ENCODE results near the gene ADGRV1.
"Not testable (repeated sequence)": the region's sequence is repeated elsewhere in the genome, so short reads cannot be mapped to it uniquely, and the experiment has no call there.

ADGRV1 gene

DNA sequence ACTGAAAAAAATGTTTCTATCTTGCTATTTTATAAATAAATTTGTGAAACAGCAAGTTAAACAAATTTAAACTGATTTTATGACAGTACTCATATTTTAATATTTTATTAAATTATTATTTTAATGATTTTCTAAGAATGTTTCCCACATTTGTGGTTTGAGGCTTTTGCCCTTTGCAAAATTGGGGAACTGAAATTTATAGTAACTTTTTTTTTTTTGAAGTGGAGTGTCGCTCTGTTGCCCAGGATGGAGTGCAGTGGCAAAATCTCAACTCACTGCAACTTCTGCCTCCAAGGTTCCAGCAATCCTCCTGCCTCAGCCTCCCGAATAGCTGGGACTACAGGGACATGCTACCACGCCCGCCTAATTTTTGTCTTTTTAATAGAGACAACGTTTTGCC is 7.2 kb upstream of the ADGRV1 start:
- DNase-seq (ENCODE audit: low read depth): no peak

GRCh38 chr5:90553711-90554110 is 4.9 kb upstream of the ADGRV1 start:
- DNase-seq (ENCODE audit: low read depth): no peak

GRCh38 chr5:90554358-90555006 is 4.1 kb upstream of the ADGRV1 start:
- no peak for DNase-seq (ENCODE audit: low read depth)

DNA sequence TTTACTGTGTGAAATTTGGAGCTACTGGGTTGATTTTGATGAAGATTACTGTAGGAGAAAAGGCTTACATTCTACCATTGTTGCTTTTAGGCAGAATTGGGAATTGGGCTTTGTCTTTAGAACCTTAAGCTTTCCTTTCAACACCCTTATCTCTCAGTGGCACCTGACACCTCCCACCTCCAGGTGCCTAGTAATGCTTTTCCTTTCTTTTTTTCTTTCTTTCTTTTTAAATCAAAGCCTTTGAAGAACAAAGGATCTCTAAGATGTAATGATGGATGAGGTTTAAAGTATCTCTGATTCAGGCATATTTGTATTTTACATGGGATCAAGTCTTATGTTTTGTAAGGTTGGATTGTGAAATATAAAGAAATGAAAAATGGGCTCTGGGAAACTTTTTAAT is 2.9 kb upstream of the ADGRV1 start:
- no peak for DNase-seq (ENCODE audit: low read depth)

GRCh38 chr5:90557391-90557790 is 1.2 kb upstream of the ADGRV1 start:
- DNase-seq (ENCODE audit: low read depth): no peak

DNA sequence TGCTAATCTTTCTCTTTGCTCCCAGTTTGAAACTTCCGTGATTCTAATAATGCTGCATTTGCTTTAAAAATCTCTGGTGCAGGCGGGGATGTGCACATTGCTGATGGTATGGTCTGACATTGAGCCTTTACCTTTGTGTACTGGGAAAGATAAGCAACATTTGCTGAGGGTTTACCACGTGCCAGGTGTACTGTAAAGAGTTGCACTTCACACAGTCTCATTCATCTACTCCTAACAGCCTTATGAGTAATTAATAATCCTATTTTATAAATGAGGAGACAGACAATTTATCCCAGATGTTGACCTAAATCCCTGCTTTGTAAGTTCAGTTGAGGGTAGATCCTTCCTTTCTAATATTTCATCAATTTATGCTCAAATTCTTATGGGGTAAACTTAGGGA is 726 bp upstream of the ADGRV1 start:
- no peak for DNase-seq (ENCODE audit: low read depth)

- no peak for DNase-seq (ENCODE audit: low read depth)
Measured at GRCh38 chr5:90560771-90561170, 2.2 kb downstream of the ADGRV1 start.

- no peak for DNase-seq (ENCODE audit: low read depth)
Measured at GRCh38 chr5:90561766-90562165, 3.2 kb downstream of the ADGRV1 start.

DNA sequence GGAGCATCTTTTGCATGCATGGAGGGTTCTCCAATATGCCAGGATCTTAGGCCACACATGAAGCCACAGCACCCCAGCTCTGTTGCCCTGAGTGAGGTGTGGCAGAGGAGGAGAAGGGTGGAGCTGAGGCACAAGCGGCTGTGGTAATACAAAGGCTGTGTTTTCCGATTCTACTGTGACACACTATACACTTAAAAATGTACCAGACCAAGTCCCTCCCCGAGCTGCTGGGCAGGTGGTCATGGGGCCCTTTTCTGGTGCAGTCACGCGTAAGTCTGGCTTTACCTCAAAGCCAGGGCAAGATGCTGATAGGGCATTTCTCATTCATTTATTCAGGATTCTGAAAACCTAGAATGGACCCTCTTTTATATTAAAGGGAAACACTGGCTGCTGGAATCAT is 3.7 kb downstream of the ADGRV1 start:
- DNase-seq (ENCODE audit: low read depth): no peak

GRCh38 chr5:90563108-90563507 is 4.5 kb downstream of the ADGRV1 start:
- no peak for DNase-seq (ENCODE audit: low read depth)

DNA sequence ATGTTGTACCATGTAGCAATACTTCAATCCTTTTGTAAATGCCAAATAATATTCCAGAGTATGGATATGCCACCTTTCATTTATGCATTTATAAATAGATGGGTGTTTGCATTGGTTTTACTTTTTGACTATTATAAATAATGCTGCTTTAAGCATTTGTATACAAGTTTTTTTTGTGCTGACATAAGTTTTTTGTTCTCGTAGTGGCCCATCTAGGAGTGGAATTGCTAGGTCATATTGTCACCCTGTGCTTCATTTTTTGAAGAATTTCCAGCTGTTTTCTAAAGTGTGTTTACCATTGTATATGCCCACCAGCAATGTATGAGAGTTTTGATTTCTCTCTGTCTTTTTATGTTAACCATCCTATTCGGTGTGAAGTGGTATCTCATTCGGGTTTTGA is 6.9 kb downstream of the ADGRV1 start:
- no peak for DNase-seq (ENCODE audit: low read depth)

DNA sequence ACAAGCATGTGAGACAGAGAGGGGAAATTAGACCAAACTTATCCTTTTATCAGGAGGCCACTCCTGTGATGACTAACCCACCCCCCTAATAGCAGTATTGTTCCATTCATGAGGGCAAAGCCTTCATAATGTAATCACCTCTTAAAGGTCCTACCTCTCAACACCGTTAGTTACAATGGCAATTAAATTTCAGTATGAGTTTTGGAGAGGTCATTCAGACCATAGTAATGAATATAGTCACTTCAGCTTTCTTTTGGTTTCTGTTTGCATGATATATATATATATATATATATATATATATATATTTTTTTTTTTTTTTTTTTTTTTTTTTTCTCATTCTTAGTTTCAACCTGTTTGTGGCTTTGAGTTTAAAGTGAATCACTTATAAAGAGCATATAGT is 10.5 kb downstream of the ADGRV1 start:
- DNase-seq (ENCODE audit: low read depth): no peak

DNA sequence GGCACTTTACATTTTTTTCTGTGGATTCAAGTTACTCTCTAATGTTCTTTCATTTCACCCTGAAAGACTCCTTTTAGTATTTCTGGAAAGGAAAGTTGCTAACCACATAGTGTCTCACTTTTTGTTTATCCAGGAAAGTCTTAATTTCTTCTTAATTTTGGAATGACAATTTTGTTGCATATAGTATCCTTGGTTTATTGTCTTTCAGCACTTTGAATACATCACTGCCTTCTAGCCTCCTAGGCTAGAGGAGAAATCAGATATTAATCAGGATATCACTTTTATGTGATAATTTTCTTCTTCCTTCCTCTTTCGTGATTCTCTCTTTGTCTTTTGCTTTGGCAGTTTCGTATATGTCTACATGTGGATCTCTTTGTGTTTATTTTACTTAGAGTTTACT is 11.4 kb downstream of the ADGRV1 start:
- DNase-seq (ENCODE audit: low read depth): no peak

GRCh38 chr5:90571147-90571773 is 12.7 kb downstream of the ADGRV1 start:
- no peak for DNase-seq (ENCODE audit: low read depth)

DNA sequence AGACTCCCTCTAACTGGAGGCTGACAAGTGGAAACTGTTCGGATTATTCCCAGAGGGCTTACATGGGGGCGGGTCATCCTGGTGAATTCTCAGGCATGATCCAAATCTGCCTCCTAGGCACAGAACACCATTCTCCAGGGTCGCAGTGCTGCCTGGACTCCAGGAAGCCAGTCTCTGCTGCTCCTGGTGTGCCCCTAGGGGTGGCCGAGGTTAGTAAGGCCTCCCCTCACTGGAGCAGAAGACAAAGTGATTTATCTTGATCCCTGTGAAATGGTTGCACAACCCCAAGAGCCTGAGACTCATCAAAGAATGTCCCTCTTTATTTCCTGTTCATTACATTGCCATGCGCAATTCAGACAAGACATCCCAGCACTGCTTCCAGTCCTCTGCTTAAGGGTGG is 17.1 kb downstream of the ADGRV1 start:
- no peak for DNase-seq (ENCODE audit: low read depth)

- not testable (repeated sequence) for DNase-seq (ENCODE audit: low read depth)
Measured at GRCh38 chr5:90576566-90576965, 18.0 kb downstream of the ADGRV1 start.

GRCh38 chr5:90579905-90580304 is 21.3 kb downstream of the ADGRV1 start:
- DNase-seq (ENCODE audit: low read depth): not testable (repeated sequence)

- no peak for DNase-seq (ENCODE audit: low read depth)
Measured at GRCh38 chr5:90581956-90582355, 23.4 kb downstream of the ADGRV1 start.

DNA sequence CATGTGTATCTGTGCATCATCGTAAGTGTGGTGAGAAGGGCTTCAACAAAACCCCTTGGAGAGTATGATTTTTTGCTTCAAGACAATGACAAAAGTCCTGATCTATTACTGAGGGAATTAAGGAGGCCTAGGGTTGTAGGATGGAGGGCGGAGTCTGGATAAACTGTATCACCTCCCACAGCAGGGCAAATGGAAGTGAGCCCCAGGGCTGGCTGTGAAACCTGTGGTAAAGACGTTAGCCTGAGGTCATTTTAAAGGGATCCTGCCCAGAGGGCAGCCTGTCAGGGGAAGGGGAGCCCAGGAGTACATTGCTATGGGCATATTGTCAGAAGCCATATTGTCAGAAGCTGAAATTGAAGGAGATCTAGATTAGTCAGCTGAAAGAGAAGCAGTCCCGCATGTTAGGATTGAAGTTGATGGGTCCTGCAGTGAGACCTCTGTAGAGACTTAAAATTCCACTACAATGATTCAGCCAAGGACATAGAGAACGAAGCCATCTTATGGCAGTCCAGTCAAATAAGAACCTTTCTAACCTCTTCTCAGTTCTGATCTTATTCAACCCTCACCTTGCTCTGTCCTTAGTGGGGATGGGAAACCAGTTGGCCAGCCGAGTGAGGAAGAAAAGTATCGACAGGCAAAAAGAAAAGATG is 26.9 kb downstream of the ADGRV1 start:
- DNase-seq (ENCODE audit: low read depth): no peak

DNA sequence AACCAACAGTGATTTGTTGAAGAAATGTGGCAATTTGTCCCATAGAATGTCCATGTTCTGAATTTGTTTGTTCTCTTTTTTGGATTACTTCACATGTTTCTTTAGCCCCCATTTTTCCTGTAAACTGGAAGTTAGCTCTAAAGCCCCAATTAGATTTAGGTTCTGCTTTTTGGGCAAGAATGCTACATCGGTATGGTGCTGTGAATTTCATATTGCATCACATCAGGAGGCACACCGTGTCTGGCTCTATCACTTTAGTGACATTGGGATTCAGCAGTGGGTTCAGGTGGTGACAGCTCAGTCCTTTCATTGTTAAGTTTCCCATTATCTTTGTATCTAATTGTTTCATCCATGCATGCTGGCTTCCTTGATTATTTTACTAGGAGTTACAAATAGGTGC is 27.9 kb downstream of the ADGRV1 start:
- DNase-seq (ENCODE audit: low read depth): no peak

DNA sequence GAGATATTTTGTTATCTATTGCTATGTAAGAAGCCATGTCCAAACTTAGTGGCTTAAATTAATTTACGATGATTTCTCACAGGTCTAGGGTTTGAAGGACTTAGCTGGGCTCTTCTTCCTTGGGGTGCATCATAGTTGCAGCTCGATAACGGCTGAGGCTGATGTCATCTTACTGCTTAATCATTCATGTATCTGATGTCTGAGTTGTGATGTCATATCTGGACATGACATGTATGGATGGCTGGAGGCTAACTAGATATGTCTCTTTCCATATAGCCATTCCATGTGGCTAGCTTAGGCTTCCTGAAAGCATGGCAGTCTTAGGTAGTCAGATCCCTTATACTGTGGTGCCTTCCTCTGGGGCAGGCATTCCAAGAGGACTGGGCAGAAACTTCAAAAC is 31.6 kb downstream of the ADGRV1 start:
- no peak for DNase-seq (ENCODE audit: low read depth)

DNA sequence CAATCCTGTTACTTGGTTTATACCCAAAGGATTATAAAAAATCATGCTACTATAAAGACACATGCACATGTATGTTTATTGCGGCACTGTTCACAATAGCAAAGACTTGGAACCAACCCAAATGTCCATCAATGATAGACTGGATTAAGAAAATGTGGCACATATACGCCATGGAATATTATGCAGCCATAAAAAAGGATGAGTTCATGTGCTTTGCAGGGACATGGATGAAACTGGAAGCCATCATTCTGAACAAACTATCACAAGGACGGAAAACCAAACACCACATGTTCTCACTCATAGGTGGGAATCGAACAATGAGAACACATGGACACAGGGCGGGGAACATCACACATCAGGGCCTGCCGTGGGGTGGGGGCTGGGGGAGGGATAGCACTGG is 34.5 kb downstream of the ADGRV1 start:
- not testable (repeated sequence) for DNase-seq (ENCODE audit: low read depth)

DNA sequence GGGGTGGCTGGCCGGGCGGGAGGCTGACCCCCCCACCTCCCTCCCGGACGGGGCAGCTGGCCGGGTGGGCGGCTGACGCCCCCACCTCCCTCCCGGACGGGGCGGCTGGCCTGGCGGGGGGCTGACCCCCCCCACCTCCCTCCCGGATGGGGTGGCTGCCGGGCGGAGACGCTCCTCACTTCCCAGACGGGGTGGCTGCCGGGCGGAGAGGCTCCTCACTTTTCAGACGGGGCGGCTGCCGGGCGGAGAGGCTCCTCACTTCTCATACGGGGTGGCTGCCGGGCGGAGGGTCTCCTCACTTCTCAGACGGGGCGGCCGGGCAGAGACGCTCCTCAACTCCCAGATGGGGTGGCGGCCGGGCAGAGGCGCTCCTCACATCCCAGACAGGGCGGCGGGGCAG is 37.2 kb downstream of the ADGRV1 start:
- DNase-seq (ENCODE audit: low read depth): not testable (repeated sequence)

- no peak for DNase-seq (ENCODE audit: low read depth)
Measured at GRCh38 chr5:90598293-90598692, 39.7 kb downstream of the ADGRV1 start.

All from stimulated activated CD8-positive, alpha-beta memory T cell treated with anti-CD3 and anti-CD28 coated beads, Interleukin-7, amount 100 ng/mL, for 24 hours (primary cell).